GM12878 (cell line): ENCODE data around the gene MRPL18. TPM values are rescaled to one million over a fixed set of nuclear protein-coding genes. Genes with fewer than 3 reads are reported as not detected.

Experiments used
- BHLHE40 ChIP-seq, 2 experiments: fragments of 450-650 bp in 1 of 2; IDR thresholded peaks; 2 replicates each; pipeline ENCODE4 v1.6.1; 2011 to 2017; ENCODE audit warnings: low read depth in 2 of 2, borderline replicate concordance in 1 of 2, improper control_type of control experiment in 1 of 2, low read length in 1 of 2, mild to moderate bottlenecking in 1 of 2
- CBX5 ChIP-seq: sonication (generic); IDR thresholded peaks from 2 replicates; pipeline ENCODE4 v1.6.1; 2016; ENCODE audit warnings: low read depth, moderate library complexity, mild to moderate bottlenecking, inconsistent platforms
- CHD2 ChIP-seq: IDR thresholded peaks from 2 replicates; pipeline ENCODE4 v1.6.1; 2011; ENCODE audit warnings: low read depth, low read length, improper control_type of control experiment, borderline replicate concordance
- CREM ChIP-seq: IDR thresholded peaks from 2 replicates; pipeline ENCODE4 v1.6.1; 2014; ENCODE audit warnings: antibody characterized with exemption, low read depth
- FOXM1 ChIP-seq: IDR thresholded peaks from 2 replicates; pipeline ENCODE4 v1.6.1; 2012; ENCODE audit warnings: low read depth, mild to moderate bottlenecking, inconsistent platforms, low read length, moderate library complexity
- JUNB ChIP-seq: IDR thresholded peaks from 2 replicates; pipeline ENCODE4 v1.6.1; 2016; ENCODE audit warnings: antibody characterized with exemption, mild to moderate bottlenecking
- MEF2A ChIP-seq: IDR thresholded peaks from 2 replicates; pipeline ENCODE4 v1.6.1; 2011; ENCODE audit warnings: low read depth, mild to moderate bottlenecking, low read length, moderate library complexity; ENCODE audit not compliant: insufficient read depth
- NBN ChIP-seq: fragments of 450-650 bp; IDR thresholded peaks from 2 replicates; pipeline ENCODE4 v1.6.1; 2016
- NFXL1 ChIP-seq: fragments of 450-650 bp; IDR thresholded peaks from 2 replicates; pipeline ENCODE4 v1.6.1; 2017; ENCODE audit warnings: antibody characterized with exemption, mild to moderate bottlenecking, borderline replicate concordance
- NR2F1 ChIP-seq: fragments of 450-650 bp; conservative IDR thresholded peaks from 2 replicates; pipeline ENCODE4 v1.6.1; 2017; ENCODE audit warnings: mild to moderate bottlenecking
- PAX5 ChIP-seq: IDR thresholded peaks from 2 replicates; pipeline ENCODE4 v1.6.1; 2011; ENCODE audit warnings: low read depth, low read length, borderline replicate concordance
- RCOR1 ChIP-seq: conservative IDR thresholded peaks from 2 replicates; pipeline ENCODE4 v1.6.1; 2012; ENCODE audit warnings: low read depth, low read length, improper control_type of control experiment
- RELA ChIP-seq: fragments of 450-650 bp; IDR thresholded peaks from 2 replicates; pipeline ENCODE4 v1.8.0; 2014; ENCODE audit warnings: borderline replicate concordance; ENCODE audit not compliant: partially characterized antibody
- RFX5 ChIP-seq: IDR thresholded peaks from 2 replicates; pipeline ENCODE4 v1.6.1; 2011; ENCODE audit warnings: low read depth, low read length, improper control_type of control experiment
- RUNX3 ChIP-seq: IDR thresholded peaks from 2 replicates; pipeline ENCODE4 v1.6.1; 2012; ENCODE audit warnings: low read length, inconsistent platforms
- SMC3 ChIP-seq: IDR thresholded peaks from 2 replicates; pipeline ENCODE4 v1.6.1; 2011; ENCODE audit warnings: low read length, improper control_type of control experiment, borderline replicate concordance
- STAT1 ChIP-seq: fragments of 450-650 bp; conservative IDR thresholded peaks from 2 replicates; pipeline ENCODE4 v1.6.1; 2014; ENCODE audit warnings: antibody characterized with exemption, mild to moderate bottlenecking
- SUZ12 ChIP-seq: fragments of 200-600 bp; sonication (generic); IDR thresholded peaks from one replicate; pipeline ENCODE4 v1.6.1; 2018; ENCODE audit warnings: antibody characterized with exemption, mild to moderate bottlenecking; ENCODE audit not compliant: unreplicated experiment
- TAF1 ChIP-seq: IDR thresholded peaks from 2 replicates; pipeline ENCODE4 v1.6.1; 2011; ENCODE audit warnings: mild to moderate bottlenecking, low read depth, low read length, borderline replicate concordance
- ZNF384 ChIP-seq: IDR thresholded peaks from 2 replicates; pipeline ENCODE4 v1.6.1; 2012; ENCODE audit warnings: low read depth, mild to moderate bottlenecking, low read length, improper control_type of control experiment, borderline replicate concordance
- polyA plus RNA-seq, 11 experiments: library from polyadenylated mRNA; depleted of rRNA in 4 of 11; unstranded in 6 of 11; stranded (reverse) in 5 of 11; fragments of >200 nt; fragmentation: Nextera tagmentation in 4 of 11; fragmentation: Illumina TruSeq in 1 of 11; extraction: Ambion mirVana in 4 of 11; extraction: Trizol in 1 of 11; gene quantifications; 1 replicate in 1 of 11; 2 replicates in 10 of 11; pipeline versions ENCODE4 v1.2.1 to v1.2.3, GENCODE V29; 2011 to 2016; ENCODE audit warnings: inconsistent platforms in 2 of 11, missing spikeins in 2 of 11, low read depth in 1 of 11
- total RNA-seq, 4 experiments: library from RNA; depleted of rRNA in 3 of 4; stranded (reverse); fragments of >200 nt in 3 of 4; fragmentation: Illumina TruSeq in 1 of 4; extraction: Trizol in 1 of 4; gene quantifications; 2 replicates each; pipeline versions ENCODE4 v1.2.1 to v1.2.3, GENCODE V29; 2013 to 2021
- TF ChIP-seq, protein P1 (sequence below): IDR thresholded peaks from 2 replicates; pipeline ENCODE4 v1.6.1; 2012; ENCODE audit warnings: low read depth, low read length, improper control_type of control experiment
- TF ChIP-seq, protein P2 (sequence below): IDR thresholded peaks from 2 replicates; pipeline ENCODE4 v1.6.1; 2011; ENCODE audit warnings: low read depth, mild to moderate bottlenecking, low read length, moderate library complexity, borderline replicate concordance; ENCODE audit errors: extremely low read depth
- TF ChIP-seq, protein P3 (sequence below): fragments of 450-650 bp; conservative IDR thresholded peaks from 2 replicates; pipeline ENCODE4 v1.6.1; 2017; ENCODE audit warnings: mild to moderate bottlenecking, moderate library complexity
- TF ChIP-seq, protein P4 (sequence below): IDR thresholded peaks from 2 replicates; pipeline ENCODE4 v1.6.1; 2012; ENCODE audit warnings: low read depth, low read length, improper control_type of control experiment
- TF ChIP-seq, protein P5 (sequence below): IDR thresholded peaks from 2 replicates; pipeline ENCODE4 v1.6.1; 2011; ENCODE audit warnings: borderline replicate concordance, low read depth, mild to moderate bottlenecking, moderate library complexity, low read length; ENCODE audit not compliant: insufficient read depth, poor library complexity, severe bottlenecking

MRPL18 gene
- total and polyA plus RNA-seq, 10 of the 15 experiments (the other 5 are each of a cell fraction or from before 2014, with no cell fraction given), result 68.5 to 203 (median 116) TPM

DNA sequence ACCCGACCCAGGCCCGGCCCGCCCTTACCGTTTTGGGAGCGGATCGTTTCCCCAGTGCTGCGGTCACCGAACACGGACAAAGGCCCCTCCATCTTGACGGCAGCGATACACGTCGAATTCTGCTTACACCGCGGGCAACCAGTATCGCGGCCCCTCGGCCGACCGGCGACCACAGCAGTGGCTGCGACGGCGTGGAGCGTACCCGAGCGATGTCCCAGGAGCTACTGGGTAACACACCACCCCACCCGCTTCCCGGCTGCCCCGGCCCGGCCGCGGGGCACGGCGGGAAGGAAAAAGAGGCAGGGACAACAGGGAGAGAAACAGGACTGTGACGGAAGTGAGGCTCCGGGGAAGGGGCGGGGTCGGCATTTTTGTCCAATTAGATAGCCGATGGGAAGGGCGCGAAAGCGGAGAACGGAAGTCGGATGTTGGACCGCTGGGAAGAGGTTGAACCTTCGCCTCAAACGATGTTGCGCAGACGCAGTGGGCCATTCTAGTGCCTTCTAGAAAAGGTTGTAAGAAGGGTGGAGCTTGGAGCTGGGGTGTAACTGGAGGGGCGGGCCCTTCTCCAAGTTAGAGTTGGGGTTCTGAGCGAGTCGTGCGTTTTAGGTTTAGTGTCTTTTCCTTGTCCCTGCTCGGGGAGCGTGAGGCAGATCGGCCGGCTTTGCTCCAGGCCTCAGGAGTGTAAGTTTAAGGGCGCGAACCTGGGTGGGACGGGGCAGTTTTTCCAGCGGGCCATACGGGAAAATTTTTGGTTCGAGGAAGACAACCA lies 704 bp upstream of the MRPL18 start, which contains the start of gene TCP1 (continued):
- TF ChIP-seq CBX5 (no peak; the same call in 1 of the 2 replicates), STAT1 (no peak; the same call in 1 of the 2 replicates), MEF2A (no peak), JUNB (no peak), BHLHE40 (IDR thresholded peaks at IDR 0.05; ENCODE audit: borderline replicate concordance in 1 of 2, low read depth in 2 of 2, low read length in 1 of 2) (0 out of 4 replicates have a peak, but pooled peaks of 1 of the 2 experiments have one; percentile 9), NR2F1 (no peak), FOXM1 (0 out of 2 replicates have a peak, but pooled peaks have one; percentile 7), SUZ12 (no peak), PAX5 (no peak), RCOR1 (no peak), CREM (peak; percentile 63), NFXL1 (no peak), RFX5 (peak; percentile 29; the same call in 1 of the 2 replicates), RELA (peak; percentile 37), SMC3 (peak; percentile 5; the same call in 1 of the 2 replicates), NBN (peak; percentile 58), RUNX3 (peak; percentile 63), ZNF384 (no peak), TAF1 (peak; percentile 96), CHD2 (no peak)
- TF ChIP-seq, protein P1, sequence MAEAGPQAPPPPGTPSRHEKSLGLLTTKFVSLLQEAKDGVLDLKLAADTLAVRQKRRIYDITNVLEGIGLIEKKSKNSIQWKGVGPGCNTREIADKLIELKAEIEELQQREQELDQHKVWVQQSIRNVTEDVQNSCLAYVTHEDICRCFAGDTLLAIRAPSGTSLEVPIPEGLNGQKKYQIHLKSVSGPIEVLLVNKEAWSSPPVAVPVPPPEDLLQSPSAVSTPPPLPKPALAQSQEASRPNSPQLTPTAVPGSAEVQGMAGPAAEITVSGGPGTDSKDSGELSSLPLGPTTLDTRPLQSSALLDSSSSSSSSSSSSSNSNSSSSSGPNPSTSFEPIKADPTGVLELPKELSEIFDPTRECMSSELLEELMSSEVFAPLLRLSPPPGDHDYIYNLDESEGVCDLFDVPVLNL, result peak; percentile 86
- TF ChIP-seq, protein P2, sequence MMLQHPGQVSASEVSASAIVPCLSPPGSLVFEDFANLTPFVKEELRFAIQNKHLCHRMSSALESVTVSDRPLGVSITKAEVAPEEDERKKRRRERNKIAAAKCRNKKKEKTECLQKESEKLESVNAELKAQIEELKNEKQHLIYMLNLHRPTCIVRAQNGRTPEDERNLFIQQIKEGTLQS, result no peak
- TF ChIP-seq, protein P3, sequence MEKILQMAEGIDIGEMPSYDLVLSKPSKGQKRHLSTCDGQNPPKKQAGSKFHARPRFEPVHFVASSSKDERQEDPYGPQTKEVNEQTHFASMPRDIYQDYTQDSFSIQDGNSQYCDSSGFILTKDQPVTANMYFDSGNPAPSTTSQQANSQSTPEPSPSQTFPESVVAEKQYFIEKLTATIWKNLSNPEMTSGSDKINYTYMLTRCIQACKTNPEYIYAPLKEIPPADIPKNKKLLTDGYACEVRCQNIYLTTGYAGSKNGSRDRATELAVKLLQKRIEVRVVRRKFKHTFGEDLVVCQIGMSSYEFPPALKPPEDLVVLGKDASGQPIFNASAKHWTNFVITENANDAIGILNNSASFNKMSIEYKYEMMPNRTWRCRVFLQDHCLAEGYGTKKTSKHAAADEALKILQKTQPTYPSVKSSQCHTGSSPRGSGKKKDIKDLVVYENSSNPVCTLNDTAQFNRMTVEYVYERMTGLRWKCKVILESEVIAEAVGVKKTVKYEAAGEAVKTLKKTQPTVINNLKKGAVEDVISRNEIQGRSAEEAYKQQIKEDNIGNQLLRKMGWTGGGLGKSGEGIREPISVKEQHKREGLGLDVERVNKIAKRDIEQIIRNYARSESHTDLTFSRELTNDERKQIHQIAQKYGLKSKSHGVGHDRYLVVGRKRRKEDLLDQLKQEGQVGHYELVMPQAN, result peak; percentile 84
- TF ChIP-seq, protein P4, sequence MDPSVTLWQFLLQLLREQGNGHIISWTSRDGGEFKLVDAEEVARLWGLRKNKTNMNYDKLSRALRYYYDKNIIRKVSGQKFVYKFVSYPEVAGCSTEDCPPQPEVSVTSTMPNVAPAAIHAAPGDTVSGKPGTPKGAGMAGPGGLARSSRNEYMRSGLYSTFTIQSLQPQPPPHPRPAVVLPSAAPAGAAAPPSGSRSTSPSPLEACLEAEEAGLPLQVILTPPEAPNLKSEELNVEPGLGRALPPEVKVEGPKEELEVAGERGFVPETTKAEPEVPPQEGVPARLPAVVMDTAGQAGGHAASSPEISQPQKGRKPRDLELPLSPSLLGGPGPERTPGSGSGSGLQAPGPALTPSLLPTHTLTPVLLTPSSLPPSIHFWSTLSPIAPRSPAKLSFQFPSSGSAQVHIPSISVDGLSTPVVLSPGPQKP, result peak; percentile 73; the same call in 1 of the 2 replicates
- TF ChIP-seq, protein P5, sequence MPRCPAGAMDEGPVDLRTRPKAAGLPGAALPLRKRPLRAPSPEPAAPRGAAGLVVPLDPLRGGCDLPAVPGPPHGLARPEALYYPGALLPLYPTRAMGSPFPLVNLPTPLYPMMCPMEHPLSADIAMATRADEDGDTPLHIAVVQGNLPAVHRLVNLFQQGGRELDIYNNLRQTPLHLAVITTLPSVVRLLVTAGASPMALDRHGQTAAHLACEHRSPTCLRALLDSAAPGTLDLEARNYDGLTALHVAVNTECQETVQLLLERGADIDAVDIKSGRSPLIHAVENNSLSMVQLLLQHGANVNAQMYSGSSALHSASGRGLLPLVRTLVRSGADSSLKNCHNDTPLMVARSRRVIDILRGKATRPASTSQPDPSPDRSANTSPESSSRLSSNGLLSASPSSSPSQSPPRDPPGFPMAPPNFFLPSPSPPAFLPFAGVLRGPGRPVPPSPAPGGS, result no peak
